Gastrocnemius medialis (tissue), 4 donors: ENCODE measurements around the gene GPR32. TPM values are rescaled to one million over a fixed set of nuclear protein-coding genes. Genes with fewer than 3 reads are reported as not detected.

ENCODE experiments used
- ATAC-seq, 2 donors: fragments of 150-250 bp; one replicate each; pipeline ENCODE4 v1.9.1; 2016
- DNase-seq, 2 donors: peaks; one replicate each; pipeline ENCODE4 v3.0.0-alpha.2; 2019
- H3K27ac ChIP-seq, 4 donors: fragments of 200-600 bp; sonication (generic); 1 replicate in 1 of 4; 2 replicates in 3 of 4; pipeline ENCODE4 v1.5.1; 2016 to 2018; ENCODE audit warnings: mild to moderate bottlenecking in 2 of 4, moderate library complexity in 1 of 4
- H3K27me3 ChIP-seq, 3 donors: fragments of 200-600 bp; sonication (generic) in 2 of 3; 1 replicate in 1 of 3; 2 replicates in 2 of 3; pipeline versions ENCODE4 v1.5.1 to v1.6.0; 2016 to 2019; ENCODE audit warnings: mild to moderate bottlenecking in 1 of 3, moderate library complexity in 1 of 3
- H3K36me3 ChIP-seq, 2 donors: fragments of 200-600 bp; sonication (generic) in 1 of 2; one replicate each; pipeline ENCODE4 v1.5.1; 2017 to 2018
- H3K4me1 ChIP-seq, 2 donors: fragments of 200-600 bp; sonication (generic) in 1 of 2; one replicate each; pipeline ENCODE4 v1.5.1; 2016 to 2017; ENCODE audit warnings: mild to moderate bottlenecking in 2 of 2
- H3K4me3 ChIP-seq, 4 donors: fragments of 200-600 bp; sonication (generic) in 3 of 4; 1 replicate in 1 of 4; 2 replicates in 3 of 4; pipeline ENCODE4 v1.5.1; 2016 to 2019; ENCODE audit warnings: mild to moderate bottlenecking in 2 of 4
- H3K9me3 ChIP-seq, 3 donors: fragments of 200-600 bp; sonication (generic) in 2 of 3; 1 replicate in 1 of 3; 2 replicates in 2 of 3; pipeline ENCODE4 v1.5.1; 2016 to 2019
- POLR2A ChIP-seq, 2 donors: fragments of 450-650 bp; IDR thresholded peaks; one replicate each; pipeline ENCODE4 v1.6.1; 2017; ENCODE audit warnings: antibody characterized with exemption in 2 of 2, mild to moderate bottlenecking in 2 of 2, moderate library complexity in 2 of 2
- in situ Hi-C, 4 donors: fragments of 200-750 bp; cut with MboI; loops; one replicate each; pipeline versions ENCODE4 v1.15.0 to v1.8.0; 2017; ENCODE audit warnings: low sequenced_read_pairs in 4 of 4
- intact Hi-C: fragments of 100-400 bp; cut with DNase I; formaldehyde crosslinking; loops from one replicate; pipeline ENCODE4 v1.15.1; 2023; ENCODE audit warnings: low total_unique reads
- total RNA-seq, 4 donors: library from RNA; depleted of rRNA; stranded (reverse); fragments of >200 nt; gene quantifications; one replicate each; pipeline versions ENCODE4 v1.1.0 to v1.2.3, GENCODE V29; 2016
- TF ChIP-seq, protein P1 (sequence below), 5 experiments: fragments of 450-650 bp in 3 of 5; fragments of 200-600 bp in 2 of 5; sonication (generic) in 2 of 5; IDR thresholded peaks in 4 of 5; conservative IDR thresholded peaks in 1 of 5; 1 replicate in 4 of 5; 2 replicates in 1 of 5; pipeline ENCODE4 v1.5.1; 2016 to 2019; ENCODE audit warnings: antibody characterized with exemption in 5 of 5, mild to moderate bottlenecking in 3 of 5, moderate library complexity in 3 of 5

GPR32 gene
- total RNA-seq, 4 donors from 2014 or later: not detected

DNA sequence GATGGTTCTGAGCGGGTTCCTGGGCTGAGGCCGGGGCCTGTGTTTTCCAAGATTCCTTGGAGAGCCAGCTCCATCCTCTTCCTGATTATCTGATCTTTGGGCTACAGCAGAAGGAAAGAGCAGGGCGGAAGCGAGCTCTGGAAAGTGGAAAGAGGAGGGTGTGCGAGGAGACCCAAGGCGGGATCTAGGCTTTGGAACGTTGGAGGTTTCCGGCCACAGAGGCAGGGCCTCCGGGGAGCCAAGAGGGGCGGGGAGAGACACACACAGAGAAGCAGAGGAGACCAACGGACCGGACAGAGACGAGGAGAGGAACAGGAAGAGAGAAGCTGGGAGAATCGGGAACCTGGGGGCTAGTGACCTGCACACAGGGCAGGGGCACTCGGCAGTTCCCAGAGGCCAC is 47.2 kb upstream of the GPR32 start, which contains the start of gene CLEC11A:
CLEC11A (plus strand) TSS at position 296 of the 400 bp plus-strand sequence. CDS start 162 bp downstream, outside the sequence.
- Histone ChIP-seq H3K36me3 (no peaks in the 10 kb centered on the region), H3K27me3 (peaks cover 19 to 62% (median 52%) of the 10 kb centered on the region in 3 donors), H3K4me3 (peak within 1 kb of the TSS; percentile 51 to 58 (median 56)), H3K4me1 (peaks cover 0 to 16% of the 10 kb centered on the region in 2 donors), H3K27ac (peak within 1 kb of the TSS in 3 of 4 donors; percentile 16 to 46 (median 21)), H3K9me3 (no peaks in the 10 kb centered on the region)
- no peak for DNase-seq
- TF ChIP-seq, protein P1, sequence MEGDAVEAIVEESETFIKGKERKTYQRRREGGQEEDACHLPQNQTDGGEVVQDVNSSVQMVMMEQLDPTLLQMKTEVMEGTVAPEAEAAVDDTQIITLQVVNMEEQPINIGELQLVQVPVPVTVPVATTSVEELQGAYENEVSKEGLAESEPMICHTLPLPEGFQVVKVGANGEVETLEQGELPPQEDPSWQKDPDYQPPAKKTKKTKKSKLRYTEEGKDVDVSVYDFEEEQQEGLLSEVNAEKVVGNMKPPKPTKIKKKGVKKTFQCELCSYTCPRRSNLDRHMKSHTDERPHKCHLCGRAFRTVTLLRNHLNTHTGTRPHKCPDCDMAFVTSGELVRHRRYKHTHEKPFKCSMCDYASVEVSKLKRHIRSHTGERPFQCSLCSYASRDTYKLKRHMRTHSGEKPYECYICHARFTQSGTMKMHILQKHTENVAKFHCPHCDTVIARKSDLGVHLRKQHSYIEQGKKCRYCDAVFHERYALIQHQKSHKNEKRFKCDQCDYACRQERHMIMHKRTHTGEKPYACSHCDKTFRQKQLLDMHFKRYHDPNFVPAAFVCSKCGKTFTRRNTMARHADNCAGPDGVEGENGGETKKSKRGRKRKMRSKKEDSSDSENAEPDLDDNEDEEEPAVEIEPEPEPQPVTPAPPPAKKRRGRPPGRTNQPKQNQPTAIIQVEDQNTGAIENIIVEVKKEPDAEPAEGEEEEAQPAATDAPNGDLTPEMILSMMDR (IDR thresholded peaks at IDR 0.05 in 4 of 5, conservative IDR thresholded peaks at IDR 0.05 in 1 of 5): no peak
- no peak for TF ChIP-seq POLR2A (IDR thresholded peaks at IDR 0.05)
- in situ Hi-C loops (no loop called here), intact Hi-C loops (no loop called here)
- no peak for ATAC-seq

DNA sequence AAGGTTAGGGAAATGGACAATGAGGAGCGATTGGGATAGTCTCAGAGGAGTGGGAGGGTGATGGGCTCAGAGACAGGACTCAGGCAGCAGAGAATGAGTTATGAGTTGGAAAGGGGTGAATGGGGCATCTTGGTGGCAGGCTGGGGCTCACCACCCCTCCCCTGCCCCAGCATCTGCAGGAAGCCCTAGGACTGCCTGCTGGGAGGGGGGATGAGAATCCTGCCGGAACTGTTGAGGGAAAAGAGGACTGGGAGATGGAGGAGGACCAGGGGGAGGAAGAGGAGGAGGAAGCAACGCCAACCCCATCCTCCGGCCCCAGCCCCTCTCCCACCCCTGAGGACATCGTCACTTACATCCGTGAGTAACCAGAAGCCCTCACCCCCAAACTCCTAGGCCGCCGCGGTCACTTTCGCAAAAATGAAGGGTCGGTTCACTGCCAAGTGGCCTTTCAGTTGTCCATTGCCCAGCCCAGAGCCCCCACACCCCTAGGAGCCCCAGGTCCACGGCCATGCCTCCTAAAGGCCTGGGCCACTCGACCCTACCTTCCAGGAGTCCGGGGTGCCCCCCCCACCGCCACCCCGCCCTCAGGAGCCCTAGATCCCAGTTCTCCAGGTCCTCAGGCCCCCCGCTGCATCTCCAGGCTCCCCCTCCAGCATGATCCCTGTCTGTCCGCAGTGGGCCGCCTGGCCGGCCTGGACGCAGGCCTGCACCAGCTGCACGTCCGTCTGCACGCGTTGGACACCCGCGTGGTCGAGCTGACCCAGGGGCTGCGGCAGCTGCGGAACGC is 46.3 kb upstream of the GPR32 start:
- no peaks in the 10 kb centered on the region for H3K9me3 ChIP-seq
- peak overlapping the region in 3 of 4 donors; percentile 16 to 46 (median 21) for H3K27ac ChIP-seq
- DNase-seq (no peak), ATAC-seq (no peak)
- TF ChIP-seq, protein P1 (IDR thresholded peaks at IDR 0.05 in 4 of 5, conservative IDR thresholded peaks at IDR 0.05 in 1 of 5): no peak
- no peak for TF ChIP-seq POLR2A (IDR thresholded peaks at IDR 0.05)
- H3K4me3 ChIP-seq: peak overlapping the region; percentile 51 to 58 (median 56)
- H3K36me3 ChIP-seq: no peaks in the 10 kb centered on the region
- intact Hi-C loops: loop anchor here (1.0 to 2.0 kb wide), 2 partner anchors 59 to 80 kb away; no protein-coding TSS in a partner anchor
- in situ Hi-C loops: no loop called here
- peaks cover 0 to 7% of the 10 kb centered on the region in 2 donors for H3K4me1 ChIP-seq
- peaks cover 19 to 55% (median 49%) of the 10 kb centered on the region in 3 donors for H3K27me3 ChIP-seq

DNA sequence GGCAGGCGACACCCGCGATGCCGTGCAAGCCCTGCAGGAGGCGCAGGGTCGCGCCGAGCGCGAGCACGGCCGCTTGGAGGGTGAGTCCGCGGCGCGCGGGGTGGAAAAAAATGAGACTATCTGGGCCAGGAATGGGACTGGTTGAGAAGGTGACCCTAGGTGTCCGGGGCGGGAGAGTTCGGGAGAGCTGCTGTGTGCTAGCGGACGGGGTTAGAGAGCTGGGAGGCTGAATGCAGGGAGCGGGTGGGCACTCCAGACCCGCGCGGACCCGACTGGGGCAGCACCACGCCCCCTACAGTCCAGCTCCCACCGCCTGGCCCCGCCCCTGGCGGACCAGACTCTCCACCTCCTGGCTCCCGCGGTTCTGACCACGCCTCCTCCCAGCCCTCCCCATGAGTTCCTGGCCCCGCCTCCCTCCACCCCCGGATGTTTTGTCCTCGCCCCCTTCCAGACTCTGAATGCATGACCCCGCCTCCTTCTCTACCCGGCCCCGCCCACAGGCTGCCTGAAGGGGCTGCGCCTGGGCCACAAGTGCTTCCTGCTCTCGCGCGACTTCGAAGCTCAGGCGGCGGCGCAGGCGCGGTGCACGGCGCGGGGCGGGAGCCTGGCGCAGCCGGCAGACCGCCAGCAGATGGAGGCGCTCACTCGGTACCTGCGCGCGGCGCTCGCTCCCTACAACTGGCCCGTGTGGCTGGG is 45.6 kb upstream of the GPR32 start:
- H3K36me3 ChIP-seq: no peaks in the 10 kb centered on the region
- in situ Hi-C loops: no loop called here
- peak overlapping the region; percentile 51 to 58 (median 56) for H3K4me3 ChIP-seq
- peaks cover 19 to 52% (median 45%) of the 10 kb centered on the region in 3 donors for H3K27me3 ChIP-seq
- H3K4me1 ChIP-seq: peaks cover 0 to 5% of the 10 kb centered on the region in 2 donors
- intact Hi-C loops: loop anchor here (1.0 to 2.0 kb wide), 2 partner anchors 58 to 80 kb away; no protein-coding TSS in a partner anchor
- TF ChIP-seq, protein P1 (IDR thresholded peaks at IDR 0.05 in 4 of 5, conservative IDR thresholded peaks at IDR 0.05 in 1 of 5): peak; percentile 20 to 67 (median 44)
- TF ChIP-seq POLR2A (IDR thresholded peaks at IDR 0.05): peak; percentile 14 to 32
- peak overlapping the region; percentile 16 to 49 (median 28) for H3K27ac ChIP-seq
- no peaks in the 10 kb centered on the region for H3K9me3 ChIP-seq
- ATAC-seq (peak; percentile 86 to 94), DNase-seq (peak; percentile 85 to 92)

DNA sequence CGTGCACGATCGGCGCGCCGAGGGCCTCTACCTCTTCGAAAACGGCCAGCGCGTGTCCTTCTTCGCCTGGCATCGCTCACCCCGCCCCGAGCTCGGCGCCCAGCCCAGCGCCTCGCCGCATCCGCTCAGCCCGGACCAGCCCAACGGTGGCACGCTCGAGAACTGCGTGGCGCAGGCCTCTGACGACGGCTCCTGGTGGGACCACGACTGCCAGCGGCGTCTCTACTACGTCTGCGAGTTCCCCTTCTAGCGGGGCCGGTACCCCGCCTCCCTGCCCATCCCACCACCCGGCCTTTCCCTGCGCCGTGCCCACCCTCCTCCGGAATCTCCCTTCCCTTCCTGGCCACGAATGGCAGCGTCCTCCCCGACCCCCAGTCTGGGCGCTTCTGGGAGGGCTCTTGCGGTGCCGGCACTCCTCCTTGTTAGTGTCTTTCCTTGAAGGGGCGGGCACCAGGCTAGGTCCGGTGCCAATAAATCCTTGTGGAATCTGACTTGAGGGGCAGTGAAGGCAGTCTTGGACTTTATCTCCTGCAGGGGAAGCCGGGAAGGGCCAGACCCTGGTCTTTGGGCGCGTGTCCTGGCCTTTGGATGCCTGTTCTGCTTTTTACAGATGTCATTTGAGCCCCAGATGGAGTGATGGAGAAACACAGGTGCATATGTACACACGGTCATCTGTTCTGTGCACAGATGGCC is 44.9 kb upstream of the GPR32 start:
- ATAC-seq: peak in 1 of 2 donors; percentile 10
- peak overlapping the region in 3 of 4 donors; percentile 15 to 49 (median 23) for H3K27ac ChIP-seq
- H3K4me3 ChIP-seq: peak overlapping the region; percentile 51 to 58 (median 56)
- in situ Hi-C loops (no loop called here), intact Hi-C loops (loop anchor here (2.0 kb wide), 1 partner anchor 57 kb away; no protein-coding TSS in a partner anchor)
- DNase-seq: no peak
- peaks cover 19 to 47% (median 40%) of the 10 kb centered on the region in 3 donors for H3K27me3 ChIP-seq
- TF ChIP-seq, protein P1 (IDR thresholded peaks at IDR 0.05 in 4 of 5, conservative IDR thresholded peaks at IDR 0.05 in 1 of 5): no peak
- TF ChIP-seq POLR2A (IDR thresholded peaks at IDR 0.05): no peak
- no peaks in the 10 kb centered on the region for H3K36me3 ChIP-seq
- no peaks in the 10 kb centered on the region for H3K9me3 ChIP-seq
- peaks cover 0 to 5% of the 10 kb centered on the region in 2 donors for H3K4me1 ChIP-seq
